Suprapubic skin (tissue), 4 donors: ENCODE results near the gene KRTAP2-4. TPM values are rescaled to one million over a fixed set of nuclear protein-coding genes. Genes with fewer than 3 reads are reported as not detected.

ENCODE experiments used
- DNase-seq, 2 donors: peaks; one replicate each; pipeline ENCODE4 v3.0.0-alpha.2; 2019; ENCODE audit warnings: low spot score in 2 of 2
- H3K27ac ChIP-seq: fragments of 200-600 bp; sonication (generic); one replicate; pipeline ENCODE4 v1.5.1; 2019
- H3K27me3 ChIP-seq: fragments of 200-600 bp; sonication (generic); one replicate; pipeline ENCODE4 v1.5.1; 2019
- H3K36me3 ChIP-seq: fragments of 200-600 bp; sonication (generic); one replicate; pipeline ENCODE4 v1.5.1; 2019
- H3K4me1 ChIP-seq: fragments of 200-600 bp; sonication (generic); one replicate; pipeline ENCODE4 v1.5.1; 2019
- H3K4me3 ChIP-seq: fragments of 200-600 bp; sonication (generic); one replicate; pipeline ENCODE4 v1.5.1; 2019; ENCODE audit warnings: mild to moderate bottlenecking
- H3K9me3 ChIP-seq: fragments of 200-600 bp; sonication (generic); one replicate; pipeline ENCODE4 v1.5.1; 2019
- EP300 ChIP-seq: sonication (generic); formaldehyde crosslinking; IDR thresholded peaks from one replicate; pipeline ENCODE4 v1.6.1; 2017; ENCODE audit warnings: antibody characterized with exemption
- POLR2A ChIP-seq, 2 donors: fragments of 450-650 bp; IDR thresholded peaks; one replicate each; pipeline ENCODE4 v1.6.1; 2017; ENCODE audit warnings: antibody characterized with exemption in 2 of 2, mild to moderate bottlenecking in 2 of 2, moderate library complexity in 2 of 2
- POLR2AphosphoS5 ChIP-seq, 3 donors: sonication (generic); formaldehyde crosslinking; IDR thresholded peaks; one replicate each; pipeline ENCODE4 v1.6.1; 2017; ENCODE audit warnings: antibody characterized with exemption in 3 of 3
- WGBS: methylation state at CpG from one replicate; pipeline ENCODE4 v1.1.5; 2018; 5-methylcytosine and 5-hydroxymethylcytosine counted together
- total RNA-seq, 4 donors: library from RNA; depleted of rRNA; stranded (reverse); fragments of >200 nt; gene quantifications; one replicate each; pipeline ENCODE4 v1.1.0, GENCODE V29; 2016
- TF ChIP-seq, protein P1 (sequence below), 2 donors: fragments of 200-600 bp in 1 of 2; fragments of 450-650 bp in 1 of 2; sonication (generic) in 1 of 2; IDR thresholded peaks; one replicate each; pipeline ENCODE4 v1.5.1; 2016 to 2019; ENCODE audit warnings: antibody characterized with exemption in 2 of 2, mild to moderate bottlenecking in 1 of 2, moderate library complexity in 1 of 2

The KRTAP2-4 gene
- total RNA-seq, 4 donors from 2014 or later: 6.5 to 76.9 (median 13.4) TPM; not detected in 1

- TF ChIP-seq POLR2AphosphoS5 (IDR thresholded peaks at IDR 0.05) (no peak), EP300 (no peak), POLR2A (IDR thresholded peaks at IDR 0.05) (no peak)
- TF ChIP-seq, protein P1, sequence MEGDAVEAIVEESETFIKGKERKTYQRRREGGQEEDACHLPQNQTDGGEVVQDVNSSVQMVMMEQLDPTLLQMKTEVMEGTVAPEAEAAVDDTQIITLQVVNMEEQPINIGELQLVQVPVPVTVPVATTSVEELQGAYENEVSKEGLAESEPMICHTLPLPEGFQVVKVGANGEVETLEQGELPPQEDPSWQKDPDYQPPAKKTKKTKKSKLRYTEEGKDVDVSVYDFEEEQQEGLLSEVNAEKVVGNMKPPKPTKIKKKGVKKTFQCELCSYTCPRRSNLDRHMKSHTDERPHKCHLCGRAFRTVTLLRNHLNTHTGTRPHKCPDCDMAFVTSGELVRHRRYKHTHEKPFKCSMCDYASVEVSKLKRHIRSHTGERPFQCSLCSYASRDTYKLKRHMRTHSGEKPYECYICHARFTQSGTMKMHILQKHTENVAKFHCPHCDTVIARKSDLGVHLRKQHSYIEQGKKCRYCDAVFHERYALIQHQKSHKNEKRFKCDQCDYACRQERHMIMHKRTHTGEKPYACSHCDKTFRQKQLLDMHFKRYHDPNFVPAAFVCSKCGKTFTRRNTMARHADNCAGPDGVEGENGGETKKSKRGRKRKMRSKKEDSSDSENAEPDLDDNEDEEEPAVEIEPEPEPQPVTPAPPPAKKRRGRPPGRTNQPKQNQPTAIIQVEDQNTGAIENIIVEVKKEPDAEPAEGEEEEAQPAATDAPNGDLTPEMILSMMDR (IDR thresholded peaks at IDR 0.05): no peak
- no peak for DNase-seq
- Histone ChIP-seq H3K27ac (no peak within 1 kb of the TSS), H3K9me3 (no peaks in the 10 kb centered on the region), H3K36me3 (no peaks in the 10 kb centered on the region), H3K4me1 (peaks cover 9% of the 10 kb centered on the region), H3K4me3 (no peak within 1 kb of the TSS), H3K27me3 (peaks cover 16% of the 10 kb centered on the region)
- WGBS: 83% methylated on average over 8 of the region's 12 CpGs
Observed at GRCh38 chr17:41029633-41030245, 35.9 kb downstream of the KRTAP2-4 start, which contains the start of gene KRTAP1-4. KRTAP1-4 (minus strand) TSS chr17:41030195; CDS start chr17:41030078, 117 bp downstream.

DNA sequence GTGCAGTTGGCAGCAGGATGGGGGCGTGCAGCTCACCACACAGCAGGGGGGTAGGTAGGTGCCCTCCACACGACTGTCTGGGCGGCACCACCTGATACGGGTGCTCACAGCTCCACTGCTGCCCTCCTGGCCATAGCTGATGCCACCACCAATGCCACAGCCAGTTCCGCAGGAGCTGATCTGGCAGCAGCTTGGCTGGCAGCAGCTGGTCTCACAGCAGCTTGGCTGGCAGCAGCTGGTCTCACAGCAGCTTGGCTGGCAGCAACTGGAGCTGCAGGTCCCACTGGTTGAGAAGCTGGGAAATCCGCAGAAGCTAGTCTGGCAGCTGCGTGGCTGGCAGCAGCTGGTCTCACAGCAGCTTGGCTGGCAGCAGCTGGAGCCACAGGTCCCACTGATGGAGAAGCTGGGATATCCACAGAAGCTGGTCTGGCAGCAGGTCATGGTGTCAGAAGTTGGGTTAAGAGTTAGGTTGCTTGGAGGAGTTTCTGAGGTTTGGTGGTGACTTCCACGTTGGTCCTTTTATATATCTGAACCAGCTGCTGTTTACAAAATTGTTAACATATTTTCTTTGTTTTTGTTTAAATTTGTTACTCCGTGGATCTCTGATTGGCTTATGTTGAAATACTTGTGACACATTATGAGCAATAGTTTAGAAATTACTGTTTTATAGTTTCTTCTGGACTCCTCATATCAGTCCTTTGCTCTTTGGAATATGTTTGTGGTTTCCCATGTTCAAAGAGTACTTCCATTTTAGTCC, 38.8 kb downstream of the KRTAP2-4 start, which contains the start of gene KRTAP1-5:
KRTAP1-5 (minus strand) TSS at position 494 of the 757 bp plus-strand sequence; CDS start at position 441, 53 bp downstream.
- Histone ChIP-seq H3K9me3 (no peaks in the 10 kb centered on the region), H3K4me1 (peaks cover 9% of the 10 kb centered on the region), H3K36me3 (no peaks in the 10 kb centered on the region), H3K27me3 (peaks cover 16% of the 10 kb centered on the region), H3K4me3 (no peak within 1 kb of the TSS), H3K27ac (no peak within 1 kb of the TSS)
- TF ChIP-seq POLR2A (IDR thresholded peaks at IDR 0.05) (no peak), EP300 (no peak), POLR2AphosphoS5 (IDR thresholded peaks at IDR 0.05) (no peak)
- TF ChIP-seq, protein P1 (IDR thresholded peaks at IDR 0.05): no peak
- no peak for DNase-seq
- WGBS: 48% methylated on average over 9 of the region's 9 CpGs

- DNase-seq: no peak
- Histone ChIP-seq H3K36me3 (no peaks in the 10 kb centered on the region), H3K27ac (no peak overlapping the region), H3K4me1 (peaks cover 7% of the 10 kb centered on the region), H3K4me3 (no peak overlapping the region), H3K27me3 (peaks cover 12% of the 10 kb centered on the region), H3K9me3 (no peaks in the 10 kb centered on the region)
- TF ChIP-seq POLR2A (IDR thresholded peaks at IDR 0.05) (no peak), POLR2AphosphoS5 (IDR thresholded peaks at IDR 0.05) (no peak), EP300 (no peak)
- TF ChIP-seq, protein P1 (IDR thresholded peaks at IDR 0.05): no peak
- WGBS: 66% methylated on average over 3 of the region's 3 CpGs
Observed at GRCh38 chr17:41024697-41025096, 41.0 kb downstream of the KRTAP2-4 start.

DNA sequence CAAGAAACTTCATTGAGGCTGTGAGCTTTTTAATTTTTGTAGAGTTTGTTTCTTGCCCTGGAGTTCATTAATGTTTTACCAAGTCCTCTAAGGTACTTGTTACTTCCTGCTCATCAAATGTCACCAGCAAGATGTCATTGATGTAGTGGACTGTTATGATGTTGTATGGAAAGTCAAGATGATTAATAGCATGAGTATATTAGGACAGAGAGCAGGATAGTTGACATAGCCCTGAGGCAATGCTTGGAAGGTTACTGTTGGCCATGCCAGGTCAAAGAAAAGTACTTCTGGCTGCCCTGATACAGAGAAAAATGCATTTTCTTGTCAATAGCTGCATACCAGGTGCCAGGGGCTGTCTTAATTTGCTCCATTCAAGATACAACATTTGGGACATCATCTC, 45.3 kb downstream of the KRTAP2-4 start:
- Histone ChIP-seq H3K4me3 (no peak overlapping the region), H3K27me3 (no peaks in the 10 kb centered on the region), H3K36me3 (no peaks in the 10 kb centered on the region), H3K9me3 (no peaks in the 10 kb centered on the region), H3K4me1 (no peaks in the 10 kb centered on the region), H3K27ac (no peak overlapping the region)
- no peak for TF ChIP-seq POLR2A (IDR thresholded peaks at IDR 0.05)
- TF ChIP-seq POLR2AphosphoS5 (IDR thresholded peaks at IDR 0.05): no peak
- TF ChIP-seq, protein P1 (IDR thresholded peaks at IDR 0.05): no peak
- TF ChIP-seq EP300: no peak
- no peak for DNase-seq

DNA sequence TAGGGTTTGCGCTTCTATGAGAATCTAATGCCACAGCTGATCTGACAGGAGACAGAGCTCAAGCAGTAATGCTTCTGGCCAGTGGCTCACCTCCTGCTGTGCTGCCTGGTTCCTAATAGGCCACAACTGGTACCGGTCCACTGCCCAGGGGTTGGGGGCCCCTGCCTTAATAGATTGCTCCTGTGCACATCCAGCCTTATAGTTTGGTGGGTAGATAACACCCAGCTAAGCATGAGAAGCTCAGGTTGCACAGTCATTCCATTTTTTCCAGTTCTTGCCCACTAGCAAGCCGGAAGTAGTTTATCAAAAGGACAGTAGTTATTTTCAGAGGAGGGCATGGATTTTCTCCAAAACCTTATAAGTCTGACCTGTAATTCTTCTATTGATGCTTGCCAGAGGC, 46.3 kb downstream of the KRTAP2-4 start:
- Histone ChIP-seq H3K27me3 (no peaks in the 10 kb centered on the region), H3K9me3 (no peaks in the 10 kb centered on the region), H3K4me3 (no peak overlapping the region), H3K27ac (no peak overlapping the region), H3K4me1 (no peaks in the 10 kb centered on the region), H3K36me3 (no peaks in the 10 kb centered on the region)
- no peak for DNase-seq
- TF ChIP-seq POLR2A (IDR thresholded peaks at IDR 0.05): no peak
- TF ChIP-seq POLR2AphosphoS5 (IDR thresholded peaks at IDR 0.05): no peak
- TF ChIP-seq, protein P1 (IDR thresholded peaks at IDR 0.05): no peak
- 88% methylated on average over 2 of the region's 3 CpGs for WGBS
